VCaP (cell line): ENCODE data around the gene HLA-DQA1.
"Not testable (repeated sequence)": the region's sequence is repeated elsewhere in the genome, so short reads cannot be mapped to it uniquely, and the experiment has no call there.

Experiments used
- H3K27ac ChIP-seq: fragments of 450-650 bp; 2 replicates; pipeline ENCODE4 v1.5.1; 2017
- TF ChIP-seq, protein P1 (sequence below): fragments of 450-650 bp; conservative IDR thresholded peaks from 2 replicates; pipeline ENCODE4 v1.5.1; 2017; ENCODE audit warnings: mild to moderate bottlenecking, moderate library complexity

HLA-DQA1 gene

DNA sequence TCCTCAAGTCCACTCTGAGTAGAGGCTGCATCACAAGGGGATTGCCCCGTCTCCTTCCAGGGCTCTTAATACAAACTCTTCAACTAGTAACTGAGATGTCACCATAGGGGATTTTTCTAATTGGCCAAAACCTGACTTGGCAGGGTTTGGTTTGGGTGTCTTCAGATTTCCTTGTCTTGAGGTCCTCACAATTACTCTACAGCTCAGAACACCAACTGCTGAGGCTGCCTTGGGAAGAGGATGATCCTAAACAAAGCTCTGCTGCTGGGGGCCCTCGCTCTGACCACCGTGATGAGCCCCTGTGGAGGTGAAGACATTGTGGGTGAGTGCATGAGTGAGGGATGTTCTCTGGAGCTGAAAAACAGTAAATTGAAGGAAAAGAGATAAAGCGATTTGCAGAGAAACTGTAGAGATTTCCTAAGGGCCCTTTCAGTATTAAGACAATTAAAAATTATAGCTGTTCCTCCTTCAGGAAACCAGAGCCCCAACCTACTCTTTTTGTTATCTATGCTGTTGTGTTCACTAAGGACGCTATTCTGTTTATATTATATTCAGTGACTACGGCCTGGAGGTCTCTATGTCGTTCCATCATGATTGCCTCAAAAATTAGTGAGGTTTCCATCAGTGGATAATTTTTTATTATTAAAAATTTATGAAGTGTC, at the start of gene HLA-DQA1:
Gene HLA-DQA1, plus strand, starts transcription at position 188 of the 662 bp plus-strand sequence. Its CDS starts 53 bp downstream, at position 241.
- TF ChIP-seq, protein P1, sequence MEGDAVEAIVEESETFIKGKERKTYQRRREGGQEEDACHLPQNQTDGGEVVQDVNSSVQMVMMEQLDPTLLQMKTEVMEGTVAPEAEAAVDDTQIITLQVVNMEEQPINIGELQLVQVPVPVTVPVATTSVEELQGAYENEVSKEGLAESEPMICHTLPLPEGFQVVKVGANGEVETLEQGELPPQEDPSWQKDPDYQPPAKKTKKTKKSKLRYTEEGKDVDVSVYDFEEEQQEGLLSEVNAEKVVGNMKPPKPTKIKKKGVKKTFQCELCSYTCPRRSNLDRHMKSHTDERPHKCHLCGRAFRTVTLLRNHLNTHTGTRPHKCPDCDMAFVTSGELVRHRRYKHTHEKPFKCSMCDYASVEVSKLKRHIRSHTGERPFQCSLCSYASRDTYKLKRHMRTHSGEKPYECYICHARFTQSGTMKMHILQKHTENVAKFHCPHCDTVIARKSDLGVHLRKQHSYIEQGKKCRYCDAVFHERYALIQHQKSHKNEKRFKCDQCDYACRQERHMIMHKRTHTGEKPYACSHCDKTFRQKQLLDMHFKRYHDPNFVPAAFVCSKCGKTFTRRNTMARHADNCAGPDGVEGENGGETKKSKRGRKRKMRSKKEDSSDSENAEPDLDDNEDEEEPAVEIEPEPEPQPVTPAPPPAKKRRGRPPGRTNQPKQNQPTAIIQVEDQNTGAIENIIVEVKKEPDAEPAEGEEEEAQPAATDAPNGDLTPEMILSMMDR = no peak
- no peak within 1 kb of the TSS for H3K27ac ChIP-seq

GRCh38 chr6:32588156-32588555, 49.0 kb upstream of the HLA-DQA1 start:
- H3K27ac ChIP-seq = no peak overlapping the region
- TF ChIP-seq, protein P1 = no peak

DNA sequence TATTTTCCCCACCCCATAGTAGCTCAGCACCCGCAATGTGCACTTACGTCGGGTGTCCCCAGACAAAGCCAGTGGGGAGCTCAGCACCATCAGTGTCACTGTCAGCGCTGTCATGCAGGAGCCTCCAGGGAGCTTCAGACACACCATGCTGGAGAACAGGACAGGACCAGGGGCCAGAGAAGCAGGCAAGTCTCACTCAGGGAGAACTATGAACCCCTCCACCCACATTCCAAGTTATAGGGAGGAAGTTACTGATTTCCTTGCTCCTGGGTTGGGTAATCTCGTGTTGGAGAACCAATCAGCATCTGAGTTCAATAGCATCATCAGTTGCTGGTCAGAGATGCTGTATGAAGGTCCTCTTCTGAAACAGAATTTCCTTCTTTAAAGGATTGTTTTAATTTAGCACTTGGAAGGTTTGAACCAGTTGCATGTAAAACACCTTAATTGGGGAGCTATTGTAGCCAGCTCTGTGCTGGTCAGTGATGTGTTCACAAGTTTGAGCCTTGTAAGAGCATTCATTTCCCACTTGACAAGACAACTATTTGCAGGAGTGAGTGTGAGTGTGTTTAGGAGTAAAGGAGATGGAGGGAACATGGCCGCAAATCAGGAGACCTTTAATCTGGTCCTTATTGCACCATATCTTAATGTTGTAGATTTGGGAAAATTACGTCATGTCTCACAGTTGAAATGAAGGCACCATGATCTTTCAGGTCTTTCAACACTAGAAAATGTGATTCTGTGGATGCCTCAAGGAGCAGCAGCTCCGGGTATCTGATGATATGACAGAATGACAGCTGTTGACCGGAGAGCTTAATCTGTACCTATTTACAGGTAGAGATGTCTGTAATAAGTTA, 47.4 kb upstream of the HLA-DQA1 start, which contains the start of gene HLA-DRB1:
Gene HLA-DRB1, minus strand, starts transcription at position 253 of the 854 bp plus-strand sequence. Its CDS starts 106 bp downstream, at position 147.
- TF ChIP-seq, protein P1 = no peak
- no peak within 1 kb of the TSS for H3K27ac ChIP-seq

GRCh38 chr6:32590713-32591112, 46.5 kb upstream of the HLA-DQA1 start:
- not testable (repeated sequence) for H3K27ac ChIP-seq

DNA sequence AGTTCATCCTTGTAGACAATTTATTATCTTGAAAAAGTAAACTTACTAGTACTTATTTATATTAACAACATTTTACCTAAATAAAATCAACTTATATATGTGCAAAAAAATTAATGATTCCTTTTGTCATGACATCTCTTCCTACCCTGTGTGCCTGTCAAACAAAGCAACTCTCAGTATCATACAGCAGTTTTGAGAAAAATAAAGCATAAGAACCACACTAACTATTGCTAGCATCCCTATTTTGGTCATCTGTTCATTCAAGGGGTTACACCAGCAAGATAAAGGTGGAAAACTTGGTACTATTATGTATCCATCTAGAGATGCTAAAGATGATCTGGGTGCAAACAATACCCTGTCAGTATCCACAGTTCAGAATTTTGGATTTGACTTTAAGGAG, 40.2 kb upstream of the HLA-DQA1 start:
- H3K27ac ChIP-seq = no peak overlapping the region
- TF ChIP-seq, protein P1 = no peak

GRCh38 chr6:32602383-32602782, 34.8 kb upstream of the HLA-DQA1 start:
- H3K27ac ChIP-seq = no peak overlapping the region
- TF ChIP-seq, protein P1 = no peak

DNA sequence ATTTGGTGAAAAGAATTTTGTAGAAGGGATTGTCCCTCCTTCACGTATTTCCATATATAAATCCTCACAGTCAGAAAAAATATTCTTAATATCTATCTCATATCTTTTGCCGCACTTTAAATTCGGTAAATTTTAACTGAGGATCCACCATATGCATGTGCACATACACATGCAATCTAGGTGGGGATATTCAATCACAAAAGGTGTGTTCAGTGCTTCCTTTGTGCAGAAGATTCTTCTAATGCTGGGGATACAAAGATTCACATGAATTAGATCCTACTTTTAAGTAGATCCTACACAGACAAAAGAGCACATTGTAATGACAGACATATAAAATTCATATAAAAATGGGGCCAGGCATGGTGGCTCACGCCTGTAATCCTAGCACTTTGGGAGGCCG, 34.0 kb upstream of the HLA-DQA1 start:
- TF ChIP-seq, protein P1 = no peak
- no peak overlapping the region for H3K27ac ChIP-seq

DNA sequence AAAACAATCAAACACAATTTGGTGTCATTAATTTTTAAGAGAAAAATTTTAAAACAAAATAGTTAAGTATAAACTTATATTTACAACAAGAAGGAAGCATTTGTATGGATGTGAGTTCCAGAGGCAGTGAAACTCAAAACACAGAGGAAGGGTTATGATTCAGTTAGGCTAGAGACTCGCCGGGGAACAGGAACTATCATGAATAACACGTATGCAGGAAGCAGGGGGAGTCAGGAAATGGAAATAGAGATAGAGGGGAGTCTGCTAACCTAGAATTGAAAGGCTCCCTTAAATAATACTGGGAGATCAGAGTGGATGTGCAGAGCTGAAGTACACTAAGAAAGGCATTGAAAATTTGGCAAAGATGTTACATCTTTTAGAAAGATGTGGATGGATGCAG, 33.3 kb upstream of the HLA-DQA1 start:
- TF ChIP-seq, protein P1 = no peak
- no peak overlapping the region for H3K27ac ChIP-seq
